GM12801 (cell line): ENCODE measurements around the gene EIF6.

Experiments
- TF ChIP-seq, protein P1 (sequence below): IDR thresholded peaks from one replicate; pipeline ENCODE4 v1.5.1; 2011; ENCODE audit warnings: control low read depth; ENCODE audit not compliant: insufficient read length; ENCODE audit errors: extremely low read depth

The EIF6 gene

DNA sequence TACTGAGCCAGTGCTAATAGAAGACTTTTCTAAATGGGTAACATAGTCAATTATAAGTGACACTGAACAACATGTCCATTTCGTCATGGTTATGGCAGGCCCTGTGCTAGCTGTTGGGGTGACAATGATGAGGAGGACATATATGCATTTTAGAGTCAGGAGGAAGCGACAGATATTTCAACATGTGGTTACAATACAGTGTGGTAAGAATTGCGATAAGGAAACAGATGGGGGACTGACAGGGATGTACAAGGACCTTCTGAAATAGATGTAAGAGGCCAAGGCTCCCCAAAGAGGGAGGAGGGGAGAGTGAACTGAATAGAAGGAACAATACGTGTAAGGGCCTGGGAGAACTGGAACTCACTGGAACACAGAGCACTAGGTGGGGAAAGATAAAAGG, 46.4 kb downstream of the EIF6 start:
- TF ChIP-seq, protein P1, sequence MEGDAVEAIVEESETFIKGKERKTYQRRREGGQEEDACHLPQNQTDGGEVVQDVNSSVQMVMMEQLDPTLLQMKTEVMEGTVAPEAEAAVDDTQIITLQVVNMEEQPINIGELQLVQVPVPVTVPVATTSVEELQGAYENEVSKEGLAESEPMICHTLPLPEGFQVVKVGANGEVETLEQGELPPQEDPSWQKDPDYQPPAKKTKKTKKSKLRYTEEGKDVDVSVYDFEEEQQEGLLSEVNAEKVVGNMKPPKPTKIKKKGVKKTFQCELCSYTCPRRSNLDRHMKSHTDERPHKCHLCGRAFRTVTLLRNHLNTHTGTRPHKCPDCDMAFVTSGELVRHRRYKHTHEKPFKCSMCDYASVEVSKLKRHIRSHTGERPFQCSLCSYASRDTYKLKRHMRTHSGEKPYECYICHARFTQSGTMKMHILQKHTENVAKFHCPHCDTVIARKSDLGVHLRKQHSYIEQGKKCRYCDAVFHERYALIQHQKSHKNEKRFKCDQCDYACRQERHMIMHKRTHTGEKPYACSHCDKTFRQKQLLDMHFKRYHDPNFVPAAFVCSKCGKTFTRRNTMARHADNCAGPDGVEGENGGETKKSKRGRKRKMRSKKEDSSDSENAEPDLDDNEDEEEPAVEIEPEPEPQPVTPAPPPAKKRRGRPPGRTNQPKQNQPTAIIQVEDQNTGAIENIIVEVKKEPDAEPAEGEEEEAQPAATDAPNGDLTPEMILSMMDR: no peak

DNA sequence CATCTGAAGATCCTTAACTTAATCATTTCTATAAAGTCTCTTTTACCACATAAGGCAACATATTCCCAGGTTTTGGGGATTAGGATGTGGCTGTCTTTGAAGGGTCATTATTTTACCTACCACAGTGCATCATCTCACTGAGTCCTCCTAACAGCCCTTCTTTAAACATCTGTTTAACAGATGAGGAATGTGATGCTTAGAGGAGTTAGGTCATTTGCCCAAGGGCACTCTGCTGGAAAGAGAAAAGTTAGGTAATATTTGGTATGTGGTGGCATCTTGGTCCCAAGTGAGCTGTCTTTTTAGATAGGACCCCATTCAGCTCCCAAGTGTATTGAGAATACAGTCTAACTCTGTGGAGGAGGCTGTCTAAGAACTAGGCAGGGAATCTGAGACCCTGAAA, 47.1 kb downstream of the EIF6 start:
- TF ChIP-seq, protein P1: no peak

- TF ChIP-seq, protein P1: no peak
Observed at GRCh38 chr20:35235881-35236280, 48.7 kb downstream of the EIF6 start.

GRCh38 chr20:35232575-35232974, 52.0 kb downstream of the EIF6 start:
- TF ChIP-seq, protein P1: no peak
